KBM-7 (cell line): ENCODE data around the gene CKLF.
"Not testable (repeated sequence)": the region's sequence is repeated elsewhere in the genome, so short reads cannot be mapped to it uniquely, and the experiment has no call there.

ENCODE experiments used
- DNase-seq: peaks from one replicate; pipeline ENCODE4 v3.0.0-alpha.2; 2015
- in situ Hi-C: fragments of 300-500 bp; cut with MboI; formaldehyde crosslinking; loops from 2 replicates; pipeline ENCODE4 v1.14.3; 2020; ENCODE audit warnings: low sequenced_read_pairs, low pct_unique_long_range_greater_than_20kb, mixed read lengths

CKLF gene

GRCh38 chr16:66562986-66563385, 10.6 kb downstream of the CKLF start:
- DNase-seq, result no peak
- in situ Hi-C loops, result no loop called here

DNA sequence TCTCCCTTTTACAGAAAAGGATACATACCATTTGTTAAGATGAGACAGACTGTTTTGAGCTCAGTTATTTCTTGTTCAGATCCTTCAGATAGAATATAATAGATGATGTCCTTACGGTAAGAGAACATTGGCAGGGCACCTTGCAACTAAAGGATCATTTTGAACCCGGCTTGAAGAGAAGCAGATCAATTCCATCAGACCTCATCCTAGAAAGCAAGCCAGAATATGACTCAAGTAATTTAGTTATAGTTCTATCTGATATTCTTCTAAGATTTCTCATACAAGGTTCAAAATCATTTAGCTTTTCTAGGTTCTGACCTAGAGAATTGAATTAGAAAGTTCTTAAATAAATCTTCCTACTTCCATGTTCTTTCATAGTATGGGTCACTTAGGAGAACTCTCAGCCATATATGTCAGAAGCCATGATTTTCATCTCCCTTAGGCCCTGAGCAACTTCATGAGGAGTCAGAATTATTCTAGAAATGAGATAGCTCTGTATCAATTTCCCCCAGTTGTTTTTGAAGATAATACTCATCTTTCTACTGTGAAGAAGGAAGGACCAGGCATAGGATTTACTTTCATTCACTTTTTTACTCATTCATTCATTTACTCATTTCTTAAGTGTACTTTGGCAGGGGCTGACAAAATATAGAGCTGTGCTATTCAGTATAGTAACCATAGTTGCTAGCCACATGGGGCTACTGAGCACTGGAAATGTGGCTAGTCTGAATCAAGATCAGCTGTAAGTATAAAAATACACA, 11.4 kb downstream of the CKLF start:
- in situ Hi-C loops, result no loop called here
- DNase-seq, result no peak

- in situ Hi-C loops, result no loop called here
- DNase-seq, result no peak
These were observed 13.9 kb downstream of the CKLF start, which contains the start of gene CMTM1 for GRCh38 chr16:66566051-66566901. CMTM1 (plus strand) TSS chr16:66566439; CDS start chr16:66566514, 75 bp downstream.

DNA sequence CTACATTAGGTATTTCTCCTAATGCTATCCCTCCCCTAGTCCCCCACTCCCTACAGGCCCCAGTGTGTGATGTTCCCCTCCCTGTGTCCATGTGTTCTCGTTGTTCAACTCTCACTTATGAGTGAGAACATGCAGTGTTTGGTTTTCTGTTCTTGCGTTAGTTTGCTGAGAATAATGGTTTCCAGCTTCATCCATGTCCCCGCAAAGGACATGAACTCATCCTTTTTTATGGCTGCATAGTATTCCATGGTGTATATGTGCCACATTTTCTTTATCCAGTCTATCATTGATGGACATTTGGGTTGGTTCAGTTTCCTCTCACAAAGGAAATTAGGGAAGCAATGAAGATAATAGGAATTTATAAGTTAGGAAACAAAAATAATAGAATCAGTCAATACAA, 14.9 kb downstream of the CKLF start:
- DNase-seq, in situ Hi-C loops: not testable (repeated sequence)

- in situ Hi-C loops, result no loop called here
- no peak for DNase-seq
These were observed 16.0 kb downstream of the CKLF start for GRCh38 chr16:66568355-66568754.

DNA sequence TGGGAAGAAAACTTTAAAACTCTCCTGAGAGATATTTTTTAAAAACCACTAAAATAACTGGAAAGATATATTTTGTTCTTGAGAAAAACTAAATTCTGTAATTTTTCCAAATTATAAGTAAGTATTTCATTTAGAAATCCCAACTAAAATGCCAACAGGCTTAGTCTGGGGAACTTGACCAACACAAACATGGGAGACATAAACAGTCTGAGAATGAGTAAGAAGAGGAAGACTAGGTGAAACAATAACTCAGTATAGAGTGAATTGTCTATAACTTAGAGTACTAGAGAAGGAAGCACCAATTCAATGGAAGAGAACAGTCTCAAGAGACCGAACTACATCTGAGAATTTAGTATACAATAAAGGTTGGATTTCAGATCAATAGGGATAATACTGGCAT, 16.8 kb downstream of the CKLF start:
- no peak for DNase-seq
- in situ Hi-C loops, result no loop called here

DNA sequence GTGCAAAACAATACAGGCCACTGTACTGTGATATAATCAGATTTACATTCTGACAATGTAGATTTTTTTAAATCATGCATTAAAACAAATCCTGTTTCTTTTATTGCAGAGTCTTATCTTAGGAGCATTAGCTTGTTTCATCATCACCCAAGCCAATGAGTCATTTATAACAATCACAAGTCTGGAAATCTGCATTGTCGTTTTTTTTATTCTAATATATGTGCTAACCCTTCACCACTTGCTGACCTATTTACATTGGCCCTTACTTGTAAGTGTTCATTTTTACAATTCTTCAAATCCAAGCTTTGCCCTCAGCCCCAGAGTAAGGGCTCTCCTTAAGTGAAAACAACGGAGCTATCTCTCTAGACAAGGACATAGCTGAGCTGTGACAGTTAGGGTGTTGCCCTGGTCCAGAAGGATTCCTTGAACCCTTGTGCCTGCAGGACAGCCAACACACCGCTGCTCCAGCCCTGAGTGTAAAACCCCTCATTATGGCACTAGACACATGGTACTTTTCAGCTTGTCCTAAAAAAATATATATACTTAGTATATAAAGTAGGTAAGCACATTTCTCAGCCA, 17.5 kb downstream of the CKLF start:
- DNase-seq, result no peak

DNA sequence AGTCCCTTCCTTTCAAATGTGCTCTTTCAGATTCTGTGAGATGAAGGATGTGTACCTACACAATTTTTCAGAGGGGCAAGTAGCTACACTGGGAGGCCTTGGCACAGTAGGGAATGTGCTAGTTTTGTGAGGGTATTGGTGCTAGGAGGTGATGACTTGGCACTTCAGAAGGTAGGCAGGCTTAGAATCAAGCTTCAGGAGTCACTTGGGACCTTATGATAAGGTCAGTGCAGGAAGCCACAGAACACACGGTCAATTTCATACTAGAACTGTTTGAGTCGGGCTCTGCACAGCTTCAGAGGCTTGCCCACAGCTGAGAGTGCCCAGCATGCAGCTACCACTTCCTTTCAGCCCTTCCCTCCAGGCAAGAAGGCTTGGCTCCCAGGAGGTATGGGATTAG, 20.0 kb downstream of the CKLF start:
- in situ Hi-C loops, result no loop called here
- DNase-seq, result peak; percentile 26

More for the DNA sequence above, 17.5 kb downstream of the CKLF start:
- in situ Hi-C loops, result no loop called here

GRCh38 chr16:66574081-66574480, 21.7 kb downstream of the CKLF start:
- in situ Hi-C loops, result no loop called here
- DNase-seq, result no peak

GRCh38 chr16:66574531-66574930, 22.2 kb downstream of the CKLF start:
- in situ Hi-C loops, result no loop called here

DNA sequence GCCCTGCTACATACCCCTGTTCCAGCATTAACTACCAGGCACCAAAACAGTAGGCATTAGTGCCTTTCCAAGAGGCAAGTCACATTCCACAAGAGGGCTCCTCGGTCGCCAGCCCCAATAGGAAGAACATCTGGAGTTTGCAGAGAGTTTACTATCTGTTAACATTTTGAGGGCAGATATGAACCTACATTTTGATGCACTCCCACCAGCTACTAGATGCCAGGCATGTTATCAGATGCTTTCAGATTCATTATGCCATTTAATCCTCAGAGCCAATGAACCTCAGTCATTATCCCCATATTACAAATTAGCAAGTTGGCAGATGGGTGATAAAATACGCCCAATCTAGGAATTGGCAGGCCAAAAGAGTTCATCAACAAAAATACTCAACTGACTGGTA, 22.7 kb downstream of the CKLF start:
- in situ Hi-C loops, result loop anchor here (25.0 kb wide), 1 partner anchor 163 kb away; no protein-coding TSS in a partner anchor

More at GRCh38 chr16:66574531-66574930, 22.2 kb downstream of the CKLF start:
- no peak for DNase-seq

DNA sequence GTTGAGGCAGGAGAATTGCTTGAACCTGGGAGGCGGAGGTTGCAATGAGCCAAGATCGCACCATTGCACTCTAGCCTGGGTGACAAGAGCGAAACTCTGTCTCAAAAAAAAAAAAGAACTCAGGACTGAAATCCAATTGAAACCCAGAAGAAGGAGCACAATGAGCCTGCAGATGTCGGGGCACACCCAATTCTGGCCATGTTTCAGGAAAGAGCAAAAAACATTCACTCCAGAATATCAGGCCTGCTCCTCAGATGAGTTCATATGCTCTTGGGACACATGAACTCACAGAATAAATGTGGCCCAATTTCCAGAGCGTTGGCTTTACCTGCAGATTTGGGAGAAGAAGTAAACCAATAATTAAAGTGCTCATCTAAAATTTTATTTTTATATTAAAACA, 23.9 kb downstream of the CKLF start:
- in situ Hi-C loops, result loop anchor here (25.0 kb wide), 1 partner anchor 164 kb away; no protein-coding TSS in a partner anchor
- no peak for DNase-seq

More for the DNA sequence above, 22.7 kb downstream of the CKLF start:
- no peak for DNase-seq

DNA sequence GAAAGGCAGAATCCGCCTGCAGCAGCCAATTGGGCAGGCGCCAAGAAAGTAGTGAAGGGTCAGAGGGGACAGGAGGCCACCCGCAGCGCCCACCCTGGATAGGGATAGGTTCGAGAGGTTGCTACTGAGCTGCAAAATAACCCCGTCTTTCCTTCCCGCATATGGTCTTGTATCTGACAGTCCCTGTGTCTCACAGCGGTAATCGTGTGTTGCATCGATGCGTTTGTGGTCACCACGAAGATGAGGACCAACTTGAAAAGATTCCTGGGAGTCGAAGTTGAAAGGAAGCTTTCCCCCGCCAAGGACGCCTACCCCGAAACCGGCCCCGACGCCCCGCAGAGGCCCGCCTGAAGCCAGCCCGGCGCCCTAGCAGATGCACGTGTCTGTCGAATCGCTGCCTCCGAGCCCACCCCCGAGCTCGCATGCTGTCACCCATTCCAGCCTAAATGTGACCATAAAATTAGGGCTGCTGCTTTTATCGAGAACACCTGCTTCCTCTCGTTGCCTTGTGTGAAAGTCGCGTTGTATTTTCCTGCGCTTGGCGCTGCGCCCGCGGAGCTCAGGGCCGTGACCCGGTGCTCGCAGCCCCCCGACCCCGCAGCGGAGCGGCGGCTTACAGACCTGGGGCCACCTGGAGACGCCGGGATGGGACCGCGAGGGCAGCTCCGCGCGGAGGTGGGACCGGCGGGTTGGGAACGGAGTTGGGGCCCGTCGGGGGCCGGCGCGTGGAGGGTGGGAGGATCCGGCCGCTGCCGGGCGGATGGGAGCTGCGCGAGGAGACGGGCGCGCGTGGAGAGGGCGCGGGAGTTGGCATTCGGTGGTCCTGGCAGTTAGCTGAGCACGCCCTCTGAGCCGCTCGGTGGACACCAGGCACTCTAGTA, 26.5 kb downstream of the CKLF start, which contains the start of gene CMTM2:
Gene CMTM2, plus strand, starts transcription at position 813 of the 881 bp plus-strand sequence. CDS start 145 bp downstream, outside the sequence.
- DNase-seq, result no peak
- in situ Hi-C loops, result loop anchor here (25.0 kb wide), 1 partner anchor 167 kb away; no protein-coding TSS in a partner anchor

DNA sequence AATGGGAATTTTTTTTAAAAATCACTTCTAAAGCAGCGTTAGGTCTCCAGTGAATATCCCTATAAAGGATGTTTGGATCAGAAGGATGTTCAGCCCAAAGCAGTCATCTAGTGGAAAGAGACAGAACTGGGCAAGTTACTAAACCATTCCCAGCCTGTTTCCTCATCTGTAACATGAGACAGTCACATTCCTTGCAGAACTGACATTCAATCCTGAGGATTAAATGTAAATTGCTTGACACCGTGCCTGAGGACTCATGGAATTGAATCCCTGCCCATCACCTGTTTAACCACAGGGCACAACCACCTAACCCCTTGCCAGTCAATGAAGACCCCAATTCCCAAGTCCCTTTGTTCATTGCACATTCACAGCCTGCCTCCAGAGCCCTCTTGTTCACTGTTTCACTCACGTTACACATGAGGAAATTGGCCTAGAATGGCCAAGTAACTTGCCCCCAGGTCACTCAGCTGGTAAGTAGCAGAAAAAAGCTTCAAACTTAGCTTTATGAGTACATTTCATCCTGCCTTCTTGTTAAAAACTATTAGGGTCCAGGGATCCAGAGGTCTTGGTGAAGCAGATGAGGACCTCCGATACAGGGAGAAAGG, 28.3 kb downstream of the CKLF start:
- no peak for DNase-seq
- in situ Hi-C loops, result loop anchor here (25.0 kb wide), 1 partner anchor 168 kb away; no protein-coding TSS in a partner anchor

- in situ Hi-C loops, result loop anchor here (25.0 kb wide), 1 partner anchor 169 kb away; no protein-coding TSS in a partner anchor
- no peak for DNase-seq
These were observed 29.0 kb downstream of the CKLF start for GRCh38 chr16:66581246-66581952.

DNA sequence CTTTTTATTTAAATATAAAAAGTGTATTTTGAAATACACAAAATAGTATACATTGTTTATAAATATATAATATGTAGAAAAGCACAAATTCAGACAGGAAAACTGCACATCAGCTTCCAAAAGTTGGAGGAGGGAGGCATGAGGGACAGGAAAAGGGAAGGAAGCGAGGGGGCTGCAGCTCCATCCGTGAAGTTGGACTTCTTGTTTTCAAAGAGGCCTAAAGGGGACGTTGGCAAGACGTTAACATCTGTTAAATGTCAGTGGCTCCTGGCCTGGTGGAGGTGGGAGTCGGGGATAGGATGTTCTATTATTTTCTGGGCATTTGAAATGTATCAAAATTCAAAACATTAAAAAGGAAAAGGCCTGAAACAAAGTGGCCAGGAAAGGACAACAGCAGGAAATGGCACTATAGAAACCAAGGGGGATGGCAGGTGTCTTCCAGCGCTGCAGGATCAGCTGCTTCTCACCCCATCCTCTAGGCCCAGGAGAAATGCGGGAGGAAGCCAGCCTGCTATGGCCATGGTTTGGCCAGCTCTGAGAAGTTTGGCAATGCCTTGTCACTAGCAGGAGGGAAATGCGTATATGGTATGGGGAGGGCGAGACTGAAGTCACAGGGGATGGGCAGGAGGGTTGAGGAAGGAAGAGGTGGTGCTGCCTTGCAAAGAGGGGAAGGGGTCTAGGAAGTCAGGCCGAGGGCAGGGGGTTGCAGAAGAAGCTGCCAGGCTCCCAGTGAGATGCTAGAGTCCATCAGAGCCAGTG, 33.3 kb downstream of the CKLF start:
- in situ Hi-C loops, result loop anchor here (25.0 kb wide), 1 partner anchor 173 kb away; no protein-coding TSS in a partner anchor
- DNase-seq, result peak; percentile 58
